SK-N-SH (cell line): ENCODE measurements around the gene CHD6. TPM values are rescaled to one million over a fixed set of nuclear protein-coding genes. Genes with fewer than 3 reads are reported as not detected.

ENCODE experiments used
- CTCF ChIA-PET: fragments of 300-600, 350-600 bp; formaldehyde crosslinking; extraction: SDS; loops from one replicate; lab custom pipeline; 2021; lab: Yijun Ruan, JAX
- POLR2A ChIA-PET: fragments of 350-600 bp; sonication (Branson Sonifier 250); formaldehyde crosslinking; extraction: SDS; loops from one replicate; lab custom pipeline; 2020; ENCODE audit warnings: antibody characterized with exemption, inconsistent platforms; lab: Yijun Ruan, JAX
- DNase-seq: peaks from one replicate; pipeline ENCODE4 v3.0.0; 2012
- H2AFZ ChIP-seq: fragments of 200-600 bp; sonication (generic); 2 replicates; pipeline ENCODE4 v1.8.1; 2016; ENCODE audit warnings: antibody characterized with exemption, mild to moderate bottlenecking, low read depth
- H3F3A ChIP-seq: fragments of 200-600 bp; sonication (generic); replicated peaks from 2 replicates; pipeline ENCODE3; 2016; ENCODE audit warnings: antibody characterized with exemption, mild to moderate bottlenecking; ENCODE audit not compliant: insufficient read depth
- H3K27ac ChIP-seq, 2 experiments: fragments of 200-500 bp in 1 of 2; fragments of 200-600 bp in 1 of 2; sonication (Bioruptor generic) in 1 of 2; sonication (generic), shearing (Covaris generic) in 1 of 2; 2 replicates each; pipeline versions ENCODE4 v1.5.1 to v1.6.1; 2014 to 2016; ENCODE audit warnings: low read depth in 2 of 2, inconsistent platforms in 1 of 2, low read length in 1 of 2, mild to moderate bottlenecking in 1 of 2, mixed read lengths in 1 of 2
- H3K27me3 ChIP-seq: fragments of 200-600 bp; sonication (generic), shearing (Covaris generic); 2 replicates; pipeline ENCODE4 v1.6.1; 2016; ENCODE audit warnings: mixed run types; ENCODE audit not compliant: insufficient read depth
- H3K36me3 ChIP-seq, 2 experiments: fragments of 200-500 bp in 1 of 2; fragments of 200-600 bp in 1 of 2; sonication (Bioruptor generic) in 1 of 2; sonication (generic) in 1 of 2; replicated peaks in 1 of 2; 2 replicates each; pipeline versions ENCODE3 to v1.5.1; 2014 to 2016; ENCODE audit warnings: low read length in 1 of 2, mild to moderate bottlenecking in 1 of 2; ENCODE audit not compliant: insufficient read depth in 2 of 2, control insufficient read depth in 1 of 2
- H3K4me1 ChIP-seq, 2 experiments: fragments of 200-500 bp in 1 of 2; fragments of 200-600 bp in 1 of 2; sonication (Bioruptor generic) in 1 of 2; sonication (generic), shearing (Covaris generic) in 1 of 2; 2 replicates each; pipeline versions ENCODE4 v1.5.1 to v1.6.1; 2014 to 2016; ENCODE audit warnings: low read depth in 1 of 2, low read length in 1 of 2, mixed run types in 1 of 2; ENCODE audit not compliant: insufficient read depth in 2 of 2, control insufficient read depth in 1 of 2
- H3K4me2 ChIP-seq: fragments of 200-600 bp; sonication (generic), shearing (Covaris generic); 2 replicates; pipeline ENCODE4 v1.6.1; 2017; ENCODE audit warnings: mixed run types
- H3K4me3 ChIP-seq, 2 experiments: fragments of 200-500 bp in 1 of 2; fragments of 200-600 bp in 1 of 2; sonication (Bioruptor generic) in 1 of 2; sonication (generic), shearing (Covaris generic) in 1 of 2; 2 replicates each; pipeline versions ENCODE4 v1.5.1 to v1.8.1; 2014 to 2016; ENCODE audit warnings: low read depth in 2 of 2, inconsistent platforms in 1 of 2, low read length in 1 of 2, mild to moderate bottlenecking in 1 of 2, mixed read lengths in 1 of 2, moderate library complexity in 1 of 2
- H3K79me2 ChIP-seq: fragments of 200-600 bp; sonication (generic); 2 replicates; pipeline ENCODE4 v1.8.1; 2017; ENCODE audit warnings: mild to moderate bottlenecking; ENCODE audit not compliant: insufficient read depth
- H3K9ac ChIP-seq: fragments of 200-600 bp; sonication (generic); 2 replicates; pipeline ENCODE4 v1.6.1; 2017; ENCODE audit warnings: mixed run types
- H3K9me2 ChIP-seq: fragments of 200-600 bp; sonication (generic); 2 replicates; pipeline ENCODE4 v1.6.1; 2017; ENCODE audit warnings: mixed run types
- H3K9me3 ChIP-seq: fragments of 200-600 bp; sonication (generic); 2 replicates; pipeline ENCODE4 v1.6.1; 2017; ENCODE audit warnings: mixed run types, mild to moderate bottlenecking, moderate library complexity
- H4K20me1 ChIP-seq: fragments of 200-600 bp; sonication (generic); 2 replicates; pipeline ENCODE4 v1.6.1; 2017; ENCODE audit warnings: mild to moderate bottlenecking, mixed run types; ENCODE audit not compliant: insufficient read depth
- EP300 ChIP-seq, 2 experiments: IDR thresholded peaks; 2 replicates each; pipeline versions ENCODE4 v1.4.0 to v1.6.1; 2012; ENCODE audit warnings: borderline replicate concordance in 1 of 2, low read depth in 1 of 2, low read length in 1 of 2
- EZH2phosphoT487 ChIP-seq: fragments of 200-600 bp; sonication (generic); IDR thresholded peaks from 2 replicates; pipeline ENCODE4 v1.6.1; 2017; ENCODE audit warnings: low read depth, mixed run types, mild to moderate bottlenecking, antibody characterized with exemption, moderate library complexity, borderline replicate concordance
- FOSL2 ChIP-seq: IDR thresholded peaks from 2 replicates; pipeline ENCODE4 v1.4.0; 2012; ENCODE audit warnings: low read depth, mild to moderate bottlenecking, moderate library complexity, borderline replicate concordance
- FOXM1 ChIP-seq: IDR thresholded peaks from 2 replicates; pipeline ENCODE4 v1.4.0; 2012; ENCODE audit warnings: low read depth, mild to moderate bottlenecking
- GABPA ChIP-seq: IDR thresholded peaks from 2 replicates; pipeline ENCODE4 v1.4.0; 2012; ENCODE audit warnings: low read depth, mild to moderate bottlenecking
- JUND ChIP-seq: IDR thresholded peaks from 2 replicates; pipeline ENCODE4 v1.4.0; 2012
- NRF1 ChIP-seq: IDR thresholded peaks from 2 replicates; pipeline ENCODE4 v1.6.1; 2012; ENCODE audit warnings: low read depth, mild to moderate bottlenecking, low read length
- RXRA ChIP-seq: IDR thresholded peaks from 2 replicates; pipeline ENCODE4 v1.4.0; 2012; ENCODE audit warnings: low read depth, mild to moderate bottlenecking, borderline replicate concordance
- SIN3A ChIP-seq: IDR thresholded peaks from 2 replicates; pipeline ENCODE4 v1.6.1; 2012; ENCODE audit warnings: low read depth, mild to moderate bottlenecking, low read length, moderate library complexity, borderline replicate concordance
- WGBS: methylation state at CpG from one replicate; pipeline ENCODE4 v1.1.6; 2017; ENCODE audit warnings: low lambda C conversion rate; 5-methylcytosine and 5-hydroxymethylcytosine counted together
- polyA plus RNA-seq, 3 experiments: library from polyadenylated mRNA; depleted of rRNA; stranded (reverse); fragments of >200 nt; gene quantifications; 2 replicates each; pipeline ENCODE4 v1.2.3, GENCODE V29; 2012
- TF ChIP-seq, protein P1 (sequence below): IDR thresholded peaks from 2 replicates; pipeline ENCODE4 v1.4.0; 2012; ENCODE audit warnings: low read depth, borderline replicate concordance

Gene CHD6
- polyA plus RNA-seq, 1 of the 3 experiments (the other 2 are of a cell fraction): 7.1 TPM

GRCh38 chr20:41433203-41433602 is 185.0 kb downstream of the CHD6 start:
- H3K9me3 ChIP-seq: no peaks in the 10 kb centered on the region
- TF ChIP-seq JUND: no peak
- H3K27ac ChIP-seq: no peak overlapping the region
- H3K36me3 ChIP-seq: peaks cover 38 to 50% of the 10 kb centered on the region in 2 experiments
- no peaks in the 10 kb centered on the region for H3K27me3 ChIP-seq
- H4K20me1 ChIP-seq: no peaks in the 10 kb centered on the region
- H3K4me3 ChIP-seq: no peak overlapping the region
- H3K79me2 ChIP-seq: no peaks in the 10 kb centered on the region
- POLR2A ChIA-PET: no interaction called here
- no peak overlapping the region for H3K4me2 ChIP-seq
- peaks cover 7% of the 10 kb centered on the region for H3F3A ChIP-seq
- no peaks in the 10 kb centered on the region for H3K9me2 ChIP-seq
- no peak overlapping the region; the same call in 1 of the 2 replicates for H3K9ac ChIP-seq
- H3K4me1 ChIP-seq: peaks cover 0 to 5% of the 10 kb centered on the region in 2 experiments; a peak in 1 of 4 replicates
- DNase-seq: no peak
- no peak overlapping the region for H2AFZ ChIP-seq
- 83% methylated on average over 4 of the region's 4 CpGs for whole genome bisulfite sequencing
- CTCF ChIA-PET: interaction anchor here (0.7 kb wide), 2 partner anchors 53 to 652 kb away, joined by 3 read pairs; no protein-coding TSS in a partner anchor

- H3F3A ChIP-seq: peaks cover 7% of the 10 kb centered on the region
- ChIA-PET CTCF (interaction anchor here (0.7 kb wide), 1 partner anchor 54 kb away, joined by 3 read pairs; no protein-coding TSS in a partner anchor), POLR2A (no interaction called here)
- peaks cover 0 to 5% of the 10 kb centered on the region in 2 experiments; a peak in 1 of 4 replicates for H3K4me1 ChIP-seq
- no peak for DNase-seq
- H3K79me2 ChIP-seq: no peaks in the 10 kb centered on the region
- TF ChIP-seq JUND (no peak), RXRA (no peak), NRF1 (no peak), FOSL2 (no peak), EP300 (IDR thresholded peaks at IDR 0.05; ENCODE audit: borderline replicate concordance in 1 of 2, low read depth in 1 of 2, low read length in 1 of 2) (no peak), FOXM1 (no peak), GABPA (no peak), EZH2phosphoT487 (no peak), SIN3A (no peak)
- TF ChIP-seq, protein P1, sequence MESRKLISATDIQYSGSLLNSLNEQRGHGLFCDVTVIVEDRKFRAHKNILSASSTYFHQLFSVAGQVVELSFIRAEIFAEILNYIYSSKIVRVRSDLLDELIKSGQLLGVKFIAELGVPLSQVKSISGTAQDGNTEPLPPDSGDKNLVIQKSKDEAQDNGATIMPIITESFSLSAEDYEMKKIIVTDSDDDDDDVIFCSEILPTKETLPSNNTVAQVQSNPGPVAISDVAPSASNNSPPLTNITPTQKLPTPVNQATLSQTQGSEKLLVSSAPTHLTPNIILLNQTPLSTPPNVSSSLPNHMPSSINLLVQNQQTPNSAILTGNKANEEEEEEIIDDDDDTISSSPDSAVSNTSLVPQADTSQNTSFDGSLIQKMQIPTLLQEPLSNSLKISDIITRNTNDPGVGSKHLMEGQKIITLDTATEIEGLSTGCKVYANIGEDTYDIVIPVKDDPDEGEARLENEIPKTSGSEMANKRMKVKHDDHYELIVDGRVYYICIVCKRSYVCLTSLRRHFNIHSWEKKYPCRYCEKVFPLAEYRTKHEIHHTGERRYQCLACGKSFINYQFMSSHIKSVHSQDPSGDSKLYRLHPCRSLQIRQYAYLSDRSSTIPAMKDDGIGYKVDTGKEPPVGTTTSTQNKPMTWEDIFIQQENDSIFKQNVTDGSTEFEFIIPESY: no peak
- TF ChIP-seq, all 33 proteins: peak for 0
- H3K4me2 ChIP-seq: no peak overlapping the region
- H3K27me3 ChIP-seq: no peaks in the 10 kb centered on the region
- no peak overlapping the region for H2AFZ ChIP-seq
- no peak overlapping the region; the same call in 1 of the 2 replicates for H3K9ac ChIP-seq
- H3K9me3 ChIP-seq: no peaks in the 10 kb centered on the region
- peaks cover 38 to 50% of the 10 kb centered on the region in 2 experiments for H3K36me3 ChIP-seq
- no peaks in the 10 kb centered on the region for H4K20me1 ChIP-seq
- H3K27ac ChIP-seq: no peak overlapping the region
- no peak overlapping the region for H3K4me3 ChIP-seq
- no peaks in the 10 kb centered on the region for H3K9me2 ChIP-seq
Observed at GRCh38 chr20:41432746-41433145, 185.4 kb downstream of the CHD6 start.
